D721Med (cell line): ENCODE measurements around the gene IFIT2.

Experiments
- DNase-seq: peaks from one replicate; pipeline ENCODE4 v3.0.0; 2011; ENCODE audit warnings: low spot score; ENCODE audit not compliant: insufficient read length
- FAIRE-seq: peaks from 2 replicates; lab custom pipeline; 2011; peaks lifted over from hg19 to GRCh38; lab: Jason Lieb, UNC
- TF ChIP-seq, protein P1 (sequence below): IDR thresholded peaks from 2 replicates; pipeline ENCODE4 v1.5.1; 2012; ENCODE audit warnings: mild to moderate bottlenecking, control low read depth; ENCODE audit not compliant: insufficient read depth; ENCODE audit errors: missing control alignments

Gene IFIT2

DNA sequence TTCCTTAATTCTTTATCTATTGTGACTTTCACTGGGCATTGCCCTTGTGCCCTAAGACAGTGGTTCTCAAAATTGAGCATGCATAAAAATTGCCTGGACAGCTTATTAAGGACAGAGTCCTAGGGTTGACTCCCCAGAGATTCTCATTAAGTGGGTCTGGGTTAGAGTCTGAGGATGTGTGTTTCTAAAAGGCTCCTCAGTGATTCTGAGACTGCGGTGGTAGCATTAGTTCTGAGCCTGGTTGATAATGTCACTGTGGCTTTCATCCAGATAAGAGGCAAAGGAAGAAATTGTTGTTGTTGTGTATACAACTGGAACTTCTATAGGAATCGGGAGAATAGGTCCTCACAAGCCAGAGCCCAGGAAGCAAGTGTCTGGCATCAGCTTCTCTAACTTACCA lies 1.3 kb downstream of the IFIT2 start:
- TF ChIP-seq, protein P1, sequence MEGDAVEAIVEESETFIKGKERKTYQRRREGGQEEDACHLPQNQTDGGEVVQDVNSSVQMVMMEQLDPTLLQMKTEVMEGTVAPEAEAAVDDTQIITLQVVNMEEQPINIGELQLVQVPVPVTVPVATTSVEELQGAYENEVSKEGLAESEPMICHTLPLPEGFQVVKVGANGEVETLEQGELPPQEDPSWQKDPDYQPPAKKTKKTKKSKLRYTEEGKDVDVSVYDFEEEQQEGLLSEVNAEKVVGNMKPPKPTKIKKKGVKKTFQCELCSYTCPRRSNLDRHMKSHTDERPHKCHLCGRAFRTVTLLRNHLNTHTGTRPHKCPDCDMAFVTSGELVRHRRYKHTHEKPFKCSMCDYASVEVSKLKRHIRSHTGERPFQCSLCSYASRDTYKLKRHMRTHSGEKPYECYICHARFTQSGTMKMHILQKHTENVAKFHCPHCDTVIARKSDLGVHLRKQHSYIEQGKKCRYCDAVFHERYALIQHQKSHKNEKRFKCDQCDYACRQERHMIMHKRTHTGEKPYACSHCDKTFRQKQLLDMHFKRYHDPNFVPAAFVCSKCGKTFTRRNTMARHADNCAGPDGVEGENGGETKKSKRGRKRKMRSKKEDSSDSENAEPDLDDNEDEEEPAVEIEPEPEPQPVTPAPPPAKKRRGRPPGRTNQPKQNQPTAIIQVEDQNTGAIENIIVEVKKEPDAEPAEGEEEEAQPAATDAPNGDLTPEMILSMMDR, result no peak
- FAIRE-seq, result no peak

DNA sequence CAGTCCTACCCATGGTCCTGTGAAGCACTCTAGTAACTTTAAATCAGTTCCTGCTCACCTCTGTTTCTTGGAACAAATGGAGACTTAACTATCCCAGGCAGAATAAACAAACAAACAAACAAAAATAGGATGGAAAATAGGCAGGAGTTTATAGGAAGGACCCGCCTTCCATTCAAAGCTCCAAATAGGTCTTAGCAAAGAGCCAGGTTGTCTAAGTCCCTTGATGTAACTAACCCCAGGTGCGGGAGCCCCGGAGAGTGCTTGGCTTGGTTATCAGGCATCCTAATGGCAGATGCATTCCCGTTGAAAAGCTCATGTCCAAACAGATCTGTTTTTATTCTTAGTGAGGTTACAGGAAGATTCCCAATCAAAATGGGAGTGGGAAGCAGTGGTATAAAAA lies 2.2 kb downstream of the IFIT2 start:
- DNase-seq (no peak), FAIRE-seq (no peak)
- TF ChIP-seq, protein P1, result no peak

More for the DNA sequence above, 1.3 kb downstream of the IFIT2 start:
- DNase-seq, result no peak

GRCh38 chr10:89304446-89304845 lies 2.6 kb downstream of the IFIT2 start:
- FAIRE-seq (no peak), DNase-seq (no peak)
- TF ChIP-seq, protein P1, result no peak

DNA sequence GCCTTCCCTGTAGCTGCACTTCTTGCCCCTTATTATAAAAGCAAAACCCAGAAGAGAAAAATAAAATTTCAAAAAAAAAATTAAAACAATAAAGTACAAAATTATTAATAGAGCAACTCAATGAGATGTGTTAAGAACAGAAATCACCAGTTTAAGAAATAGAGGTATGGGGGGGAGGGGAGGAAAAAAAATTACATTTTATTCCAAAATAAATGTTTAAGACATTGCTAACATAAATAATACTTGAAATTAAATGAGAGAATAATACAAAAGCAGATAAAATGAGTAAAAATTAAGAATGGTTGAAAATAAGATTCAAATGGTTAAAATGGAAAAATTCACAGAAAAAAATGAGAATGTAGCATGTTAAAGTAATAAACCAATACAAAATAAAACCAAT lies 3.1 kb downstream of the IFIT2 start:
- DNase-seq, result no peak
- TF ChIP-seq, protein P1, result no peak
- no peak for FAIRE-seq

DNA sequence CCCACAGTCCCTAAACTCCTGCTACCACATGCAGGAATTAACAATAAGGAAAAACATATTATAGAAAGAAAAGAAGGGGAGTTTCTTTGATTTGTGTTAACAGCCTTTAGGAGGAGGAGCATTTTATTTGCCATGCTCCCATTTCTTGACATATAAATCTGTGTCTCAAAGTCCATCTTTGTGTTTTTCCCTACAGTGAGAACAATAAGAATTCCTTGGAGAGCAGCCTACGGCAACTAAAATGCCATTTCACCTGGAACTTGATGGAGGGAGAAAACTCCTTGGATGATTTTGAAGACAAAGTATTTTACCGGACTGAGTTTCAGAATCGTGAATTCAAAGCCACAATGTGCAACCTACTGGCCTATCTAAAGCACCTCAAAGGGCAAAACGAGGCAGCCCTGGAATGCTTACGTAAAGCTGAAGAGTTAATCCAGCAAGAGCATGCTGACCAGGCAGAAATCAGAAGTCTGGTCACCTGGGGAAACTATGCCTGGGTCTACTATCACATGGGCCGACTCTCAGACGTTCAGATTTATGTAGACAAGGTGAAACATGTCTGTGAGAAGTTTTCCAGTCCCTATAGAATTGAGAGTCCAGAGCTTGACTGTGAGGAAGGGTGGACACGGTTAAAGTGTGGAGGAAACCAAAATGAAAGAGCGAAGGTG lies 4.1 kb downstream of the IFIT2 start:
- TF ChIP-seq, protein P1, result no peak
- no peak for FAIRE-seq
- no peak for DNase-seq

- FAIRE-seq, result no peak
- no peak for DNase-seq
- TF ChIP-seq, protein P1, result no peak
Measured at GRCh38 chr10:89306434-89307268, 4.8 kb downstream of the IFIT2 start.

- FAIRE-seq, result no peak
- DNase-seq, result no peak
- TF ChIP-seq, protein P1, result no peak
Measured at GRCh38 chr10:89307269-89307577, 5.4 kb downstream of the IFIT2 start.
